Lower lobe of right lung (tissue), 2 donors: ENCODE results near the gene CCDC71L. TPM values are rescaled to one million over a fixed set of nuclear protein-coding genes. Genes with fewer than 3 reads are reported as not detected.

Experiments
- ATAC-seq, 2 donors: fragments of 200-7000 bp; cut with Tn5 transposase; one replicate each; pipeline ENCODE4 v1.9.1; 2020 to 2022; ENCODE audit warnings: mild to moderate bottlenecking in 2 of 2, moderate library complexity in 2 of 2
- DNase-seq: peaks from one replicate; pipeline ENCODE4 v3.0.0-alpha.2; 2020
- H3K27ac ChIP-seq: fragments of 200-600 bp; one replicate; pipeline ENCODE4 v1.8.0; 2022
- H3K27me3 ChIP-seq: fragments of 200-600 bp; one replicate; pipeline ENCODE4 v1.8.0; 2022; ENCODE audit warnings: low read depth
- H3K36me3 ChIP-seq: fragments of 200-600 bp; one replicate; pipeline ENCODE4 v1.8.0; 2022; ENCODE audit warnings: mild to moderate bottlenecking
- H3K4me1 ChIP-seq: fragments of 200-600 bp; one replicate; pipeline ENCODE4 v1.8.0; 2022
- H3K4me3 ChIP-seq: fragments of 200-600 bp; one replicate; pipeline ENCODE4 v1.8.0; 2022; ENCODE audit warnings: mild to moderate bottlenecking
- H3K9me3 ChIP-seq: fragments of 200-600 bp; one replicate; pipeline ENCODE4 v1.8.0; 2022
- intact Hi-C: fragments of 100-400 bp; cut with DNase I; formaldehyde crosslinking; loops from one replicate; pipeline ENCODE4 v1.11.0; 2022
- total RNA-seq: library from RNA; stranded (reverse); fragmentation: NEBNext Ultra II Directional; extraction: Animal tissue kit (Norgen Biotek cat#: 25700); gene quantifications from one replicate; pipeline ENCODE4 v1.2.1, GENCODE V29; 2021
- TF ChIP-seq, protein P1 (sequence below): fragments of 200-600 bp; IDR thresholded peaks from one replicate; pipeline ENCODE4 v1.8.0; 2022; ENCODE audit warnings: antibody characterized with exemption, mild to moderate bottlenecking
- donor health status: DM: no; HTN: yes; CAD: no; lungs with severe emphysema.

CCDC71L gene
- total RNA-seq, 1 donor from 2014 or later: 24.1 TPM

DNA sequence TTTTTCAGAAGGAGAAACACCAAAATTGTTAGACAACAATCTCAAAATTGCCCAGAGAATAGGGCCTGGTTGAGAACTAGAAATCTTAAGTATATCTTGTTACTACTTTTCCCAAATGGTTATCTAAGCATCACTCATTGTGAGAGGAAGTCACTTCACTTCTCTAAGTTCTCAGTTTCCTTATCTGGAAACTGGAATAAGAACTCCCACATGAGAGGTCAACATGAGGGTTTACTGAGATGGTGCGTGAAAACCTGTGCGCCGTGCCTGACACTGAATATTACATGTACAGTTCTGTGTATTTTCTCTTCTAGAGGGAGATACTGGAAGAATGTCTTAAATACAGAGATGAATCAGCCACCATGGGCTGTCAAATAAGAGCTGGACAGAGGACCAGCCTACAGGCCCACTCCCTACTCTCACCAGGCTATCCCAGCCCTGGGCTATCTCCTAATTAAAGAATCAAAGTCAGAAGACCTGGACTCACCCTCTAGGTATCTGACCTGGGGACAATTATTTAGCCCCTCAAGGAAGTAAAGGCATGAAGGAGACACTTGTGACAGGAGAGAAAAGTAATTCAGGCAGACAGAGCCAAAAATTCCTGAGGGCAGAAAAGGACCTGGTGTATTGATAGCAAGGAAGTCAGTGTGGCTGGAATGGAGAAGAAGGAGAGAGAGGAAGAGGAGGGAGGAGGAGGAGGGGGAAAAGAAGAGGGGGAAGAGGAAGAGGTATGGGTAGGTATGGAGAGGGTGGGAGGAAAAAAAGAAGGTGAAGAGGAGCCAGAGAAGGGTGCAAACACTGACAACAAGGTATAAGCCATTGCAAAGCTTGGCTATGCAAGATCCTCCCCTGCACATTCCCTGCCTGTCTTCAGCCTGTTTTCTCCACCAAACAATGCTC lies 44.9 kb downstream of the CCDC71L start:
- no peaks in the 10 kb centered on the region for H3K27me3 ChIP-seq
- intact Hi-C loops: no loop called here
- no peak for DNase-seq
- no peak overlapping the region for H3K27ac ChIP-seq
- no peaks in the 10 kb centered on the region for H3K36me3 ChIP-seq
- no peak overlapping the region for H3K4me3 ChIP-seq
- no peaks in the 10 kb centered on the region for H3K4me1 ChIP-seq
- peaks cover 4% of the 10 kb centered on the region for H3K9me3 ChIP-seq
- ATAC-seq: no peak
- TF ChIP-seq, protein P1, sequence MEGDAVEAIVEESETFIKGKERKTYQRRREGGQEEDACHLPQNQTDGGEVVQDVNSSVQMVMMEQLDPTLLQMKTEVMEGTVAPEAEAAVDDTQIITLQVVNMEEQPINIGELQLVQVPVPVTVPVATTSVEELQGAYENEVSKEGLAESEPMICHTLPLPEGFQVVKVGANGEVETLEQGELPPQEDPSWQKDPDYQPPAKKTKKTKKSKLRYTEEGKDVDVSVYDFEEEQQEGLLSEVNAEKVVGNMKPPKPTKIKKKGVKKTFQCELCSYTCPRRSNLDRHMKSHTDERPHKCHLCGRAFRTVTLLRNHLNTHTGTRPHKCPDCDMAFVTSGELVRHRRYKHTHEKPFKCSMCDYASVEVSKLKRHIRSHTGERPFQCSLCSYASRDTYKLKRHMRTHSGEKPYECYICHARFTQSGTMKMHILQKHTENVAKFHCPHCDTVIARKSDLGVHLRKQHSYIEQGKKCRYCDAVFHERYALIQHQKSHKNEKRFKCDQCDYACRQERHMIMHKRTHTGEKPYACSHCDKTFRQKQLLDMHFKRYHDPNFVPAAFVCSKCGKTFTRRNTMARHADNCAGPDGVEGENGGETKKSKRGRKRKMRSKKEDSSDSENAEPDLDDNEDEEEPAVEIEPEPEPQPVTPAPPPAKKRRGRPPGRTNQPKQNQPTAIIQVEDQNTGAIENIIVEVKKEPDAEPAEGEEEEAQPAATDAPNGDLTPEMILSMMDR: no peak

DNA sequence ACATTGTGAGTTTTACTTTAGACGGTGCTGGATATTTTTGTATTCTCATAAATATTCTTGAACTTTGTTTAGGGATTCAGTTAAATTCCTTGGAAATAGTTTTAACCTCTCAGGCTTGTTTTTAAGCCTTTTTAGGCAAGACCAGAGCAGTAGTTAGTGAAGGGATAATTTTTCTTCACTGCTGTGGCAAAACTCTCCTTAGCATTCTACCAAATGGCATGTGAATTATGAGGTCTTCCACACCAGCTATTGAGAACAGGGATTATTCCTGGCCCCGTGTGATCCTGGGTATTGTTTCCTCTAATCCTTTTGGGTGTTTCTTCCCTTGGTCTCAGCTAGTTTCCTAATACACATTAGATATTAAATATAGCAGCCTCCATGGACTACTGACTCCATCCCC lies 46.2 kb downstream of the CCDC71L start:
- H3K9me3 ChIP-seq: peaks cover 4% of the 10 kb centered on the region
- TF ChIP-seq, protein P1: no peak
- no peaks in the 10 kb centered on the region for H3K36me3 ChIP-seq
- intact Hi-C loops: no loop called here
- no peak overlapping the region for H3K27ac ChIP-seq
- no peak overlapping the region for H3K4me3 ChIP-seq
- no peak for ATAC-seq
- H3K27me3 ChIP-seq: no peaks in the 10 kb centered on the region
- no peak for DNase-seq
- H3K4me1 ChIP-seq: no peaks in the 10 kb centered on the region

DNA sequence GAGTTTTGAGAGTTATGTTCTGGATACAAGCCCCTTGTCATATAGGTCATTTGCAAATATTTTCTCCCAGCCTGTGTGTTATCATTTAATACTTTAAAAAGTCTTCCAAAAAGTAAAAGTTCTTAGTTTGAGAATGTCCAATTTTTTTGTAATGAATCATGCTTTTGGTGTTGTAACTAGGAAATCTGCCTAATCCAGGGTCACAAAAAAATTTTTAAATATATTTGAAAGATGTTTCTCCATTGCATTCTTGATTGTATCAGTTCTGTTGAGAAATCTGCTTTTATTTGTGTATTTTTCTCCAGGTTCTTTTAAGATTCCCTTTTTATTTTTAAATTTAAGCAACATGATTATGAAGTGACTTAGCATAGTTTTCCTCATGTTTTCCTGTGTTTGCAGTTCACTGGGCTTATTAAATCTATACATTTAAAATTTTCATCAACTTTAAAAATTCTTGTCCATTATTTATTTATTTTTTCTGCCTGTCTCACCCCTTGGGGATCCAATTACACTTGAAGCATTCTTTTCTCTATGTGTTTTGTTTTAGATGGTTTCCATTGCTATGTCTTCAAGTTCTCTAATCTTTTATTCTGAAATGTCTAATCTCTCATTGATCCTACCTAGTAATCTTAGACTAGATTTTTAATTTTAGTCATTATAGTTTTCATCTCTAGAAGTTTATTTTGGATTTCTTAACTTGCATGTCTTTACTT lies 47.0 kb downstream of the CCDC71L start:
- no peak for ATAC-seq
- H3K27ac ChIP-seq: no peak overlapping the region
- no peak for DNase-seq
- H3K9me3 ChIP-seq: peaks cover 4% of the 10 kb centered on the region
- TF ChIP-seq, protein P1: no peak
- no peaks in the 10 kb centered on the region for H3K4me1 ChIP-seq
- intact Hi-C loops: no loop called here
- no peaks in the 10 kb centered on the region for H3K27me3 ChIP-seq
- H3K36me3 ChIP-seq: no peaks in the 10 kb centered on the region
- no peak overlapping the region for H3K4me3 ChIP-seq

DNA sequence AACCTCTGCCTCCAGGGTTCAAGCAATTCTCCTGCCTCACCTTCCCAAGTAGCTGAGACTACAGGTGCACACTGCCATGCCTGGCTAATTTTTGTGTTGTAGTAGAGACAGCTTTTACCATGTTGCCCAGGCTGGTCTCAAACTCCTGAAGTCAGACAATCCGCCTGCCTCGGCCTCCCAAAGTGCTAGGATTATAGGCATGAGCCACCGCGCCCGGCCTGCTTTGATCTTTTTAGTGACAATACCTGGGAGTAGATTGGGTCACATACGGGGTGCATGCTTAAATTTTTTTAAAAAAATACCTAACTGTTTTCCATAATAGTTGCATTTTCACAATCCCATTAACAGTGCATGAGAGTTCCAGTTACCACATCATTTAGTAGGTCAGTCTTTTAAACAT lies 47.7 kb downstream of the CCDC71L start:
- H3K27ac ChIP-seq: no peak overlapping the region
- no peaks in the 10 kb centered on the region for H3K4me1 ChIP-seq
- no peak overlapping the region for H3K4me3 ChIP-seq
- H3K9me3 ChIP-seq: peaks cover 4% of the 10 kb centered on the region
- ATAC-seq: no peak
- intact Hi-C loops: no loop called here
- no peaks in the 10 kb centered on the region for H3K36me3 ChIP-seq
- TF ChIP-seq, protein P1: no peak
- no peaks in the 10 kb centered on the region for H3K27me3 ChIP-seq
- no peak for DNase-seq

DNA sequence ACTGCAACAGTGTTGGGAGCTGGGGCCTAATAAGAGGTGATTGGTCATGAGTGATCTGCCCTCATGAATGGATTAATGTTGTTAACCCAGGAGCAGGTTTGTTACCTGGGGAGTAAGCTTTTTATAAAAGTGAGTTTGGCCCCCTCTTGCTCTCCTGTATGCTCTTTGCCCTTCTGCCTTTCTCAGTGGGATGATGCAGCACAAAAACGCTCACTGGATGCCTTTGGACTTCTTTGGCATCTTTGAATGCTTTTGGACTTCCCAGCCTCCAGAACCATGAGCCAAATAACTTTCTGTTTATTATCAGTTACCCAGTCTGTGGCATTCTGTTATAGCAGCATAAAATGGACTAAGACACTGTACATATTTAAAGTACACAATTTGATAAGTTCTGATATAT lies 48.5 kb downstream of the CCDC71L start:
- no peak overlapping the region for H3K27ac ChIP-seq
- H3K9me3 ChIP-seq: peaks cover 4% of the 10 kb centered on the region
- intact Hi-C loops: no loop called here
- no peaks in the 10 kb centered on the region for H3K27me3 ChIP-seq
- H3K36me3 ChIP-seq: no peaks in the 10 kb centered on the region
- H3K4me1 ChIP-seq: no peaks in the 10 kb centered on the region
- DNase-seq: no peak
- no peak for ATAC-seq
- TF ChIP-seq, protein P1: no peak
- H3K4me3 ChIP-seq: no peak overlapping the region
